ENCODE measurements around the gene CBFA2T2.

DNA sequence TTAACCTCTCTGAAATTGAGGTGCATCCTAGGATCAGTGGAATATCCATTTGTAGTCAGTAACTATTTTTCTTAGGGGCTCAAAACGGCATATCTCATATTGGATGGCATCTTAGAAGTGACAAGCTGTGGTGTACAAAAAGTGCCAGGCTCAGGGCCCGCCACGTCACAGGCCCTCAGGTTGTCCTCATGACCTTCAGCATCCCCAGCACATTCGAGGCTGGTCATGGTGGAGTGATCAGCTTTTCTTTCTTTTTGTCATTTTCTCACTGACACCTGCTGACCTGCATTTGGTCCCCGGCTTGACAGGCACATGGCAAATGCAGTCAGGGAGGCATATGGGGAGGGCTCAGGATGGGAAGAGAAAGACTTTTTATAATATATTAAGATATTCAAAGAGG lies 203.4 kb downstream of the CBFA2T2 start:
- TF ChIP-seq, protein P1, sequence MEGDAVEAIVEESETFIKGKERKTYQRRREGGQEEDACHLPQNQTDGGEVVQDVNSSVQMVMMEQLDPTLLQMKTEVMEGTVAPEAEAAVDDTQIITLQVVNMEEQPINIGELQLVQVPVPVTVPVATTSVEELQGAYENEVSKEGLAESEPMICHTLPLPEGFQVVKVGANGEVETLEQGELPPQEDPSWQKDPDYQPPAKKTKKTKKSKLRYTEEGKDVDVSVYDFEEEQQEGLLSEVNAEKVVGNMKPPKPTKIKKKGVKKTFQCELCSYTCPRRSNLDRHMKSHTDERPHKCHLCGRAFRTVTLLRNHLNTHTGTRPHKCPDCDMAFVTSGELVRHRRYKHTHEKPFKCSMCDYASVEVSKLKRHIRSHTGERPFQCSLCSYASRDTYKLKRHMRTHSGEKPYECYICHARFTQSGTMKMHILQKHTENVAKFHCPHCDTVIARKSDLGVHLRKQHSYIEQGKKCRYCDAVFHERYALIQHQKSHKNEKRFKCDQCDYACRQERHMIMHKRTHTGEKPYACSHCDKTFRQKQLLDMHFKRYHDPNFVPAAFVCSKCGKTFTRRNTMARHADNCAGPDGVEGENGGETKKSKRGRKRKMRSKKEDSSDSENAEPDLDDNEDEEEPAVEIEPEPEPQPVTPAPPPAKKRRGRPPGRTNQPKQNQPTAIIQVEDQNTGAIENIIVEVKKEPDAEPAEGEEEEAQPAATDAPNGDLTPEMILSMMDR (IDR thresholded peaks at IDR 0.05), result no peak
- no peak for TF ChIP-seq EZH2 (IDR thresholded peaks at IDR 0.05; ENCODE audit: borderline replicate concordance, insufficient read depth, low read depth, low read length, poor library complexity, severe bottlenecking)

Data from B cell (primary cell).